HG02588 (cell line): ENCODE data around the gene CD28.
"Not testable (repeated sequence)": the region's sequence is repeated elsewhere in the genome, so short reads cannot be mapped to it uniquely, and the experiment has no call there.

ENCODE experiments used
- ATAC-seq: cut with Tn5 transposase; IDR thresholded peaks from one replicate; pipeline ENCODE4 v1.9.1; 2021; ENCODE audit warnings: mild to moderate bottlenecking, moderate library complexity; ENCODE audit not compliant: unreplicated experiment

The CD28 gene

DNA sequence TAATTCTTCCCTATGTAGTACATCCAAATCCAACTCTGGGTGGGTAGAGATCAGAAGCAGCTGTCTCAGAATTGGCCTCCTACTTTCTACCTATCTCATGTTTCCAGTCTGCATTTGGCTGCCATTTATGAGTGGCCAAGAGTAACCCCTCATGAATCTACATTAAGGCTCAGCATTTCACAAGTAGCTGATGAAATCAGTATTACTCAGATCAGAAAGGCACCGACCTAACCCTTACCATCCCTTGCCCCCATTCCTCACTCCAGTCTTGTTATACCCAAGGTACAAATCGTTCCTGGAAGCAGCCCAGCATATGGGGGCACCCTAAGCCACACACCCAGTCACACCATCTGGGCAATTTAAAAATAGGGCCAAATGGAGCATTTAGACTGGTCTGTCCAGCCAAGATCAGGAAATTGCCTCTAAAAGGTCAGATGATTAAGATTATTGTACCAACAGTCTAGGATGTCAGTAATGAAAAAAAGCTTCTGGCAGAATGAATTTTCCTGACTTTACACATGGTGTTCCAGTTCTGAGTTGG lies 37.1 kb downstream of the CD28 start:
- ATAC-seq = no peak

DNA sequence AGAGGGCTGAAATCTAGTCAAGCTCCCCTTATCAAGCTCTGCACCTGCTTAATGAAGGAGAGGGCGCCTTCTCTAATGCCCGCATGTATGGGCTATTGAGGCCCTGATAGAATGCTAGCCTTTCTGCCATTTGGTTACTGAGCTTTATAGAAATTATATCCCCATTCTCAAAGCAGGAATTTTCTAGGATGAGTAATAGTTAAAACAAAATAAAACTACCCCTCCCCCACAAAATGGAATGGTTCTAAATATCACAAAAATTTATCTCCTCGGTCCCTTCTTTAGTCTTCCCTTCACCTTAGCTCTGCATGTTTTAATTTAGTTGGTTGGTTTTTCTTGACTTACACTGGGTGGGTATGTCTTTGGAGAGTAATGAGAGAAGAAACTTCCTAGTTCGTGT lies 37.7 kb downstream of the CD28 start:
- no peak for ATAC-seq

GRCh38 chr2:203745267-203745666 lies 38.8 kb downstream of the CD28 start:
- no peak for ATAC-seq

GRCh38 chr2:203748331-203749126 lies 42.1 kb downstream of the CD28 start:
- ATAC-seq = no peak

- ATAC-seq = no peak
These were observed 44.1 kb downstream of the CD28 start for GRCh38 chr2:203750346-203751068.

DNA sequence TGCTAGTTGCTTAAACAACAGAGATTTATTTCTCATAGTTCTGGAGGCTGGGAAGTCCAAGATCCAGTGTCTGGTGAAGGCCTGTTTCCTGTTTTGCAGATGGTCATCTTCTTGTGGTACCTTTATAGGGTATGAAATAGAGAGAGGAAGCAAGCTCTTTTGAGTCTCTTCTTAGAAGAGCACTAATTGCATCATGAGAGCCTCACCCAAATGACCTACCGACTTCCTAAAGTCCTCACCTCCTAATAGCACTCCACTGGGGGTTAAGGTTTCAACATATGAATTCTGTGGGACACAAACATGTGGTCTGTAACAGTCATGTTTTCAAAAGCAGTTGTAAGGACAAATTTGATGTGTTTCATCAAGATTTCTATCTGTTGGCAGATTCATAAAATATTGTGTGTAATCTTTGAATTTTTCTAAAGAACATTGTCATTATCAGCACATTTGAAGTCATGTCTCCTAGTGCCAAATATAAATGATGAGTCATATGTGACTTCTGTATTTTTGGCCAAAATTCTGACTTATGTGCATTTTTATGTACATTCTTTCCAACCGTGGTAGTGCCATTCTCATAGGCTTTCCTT lies 45.3 kb downstream of the CD28 start:
- no peak for ATAC-seq

DNA sequence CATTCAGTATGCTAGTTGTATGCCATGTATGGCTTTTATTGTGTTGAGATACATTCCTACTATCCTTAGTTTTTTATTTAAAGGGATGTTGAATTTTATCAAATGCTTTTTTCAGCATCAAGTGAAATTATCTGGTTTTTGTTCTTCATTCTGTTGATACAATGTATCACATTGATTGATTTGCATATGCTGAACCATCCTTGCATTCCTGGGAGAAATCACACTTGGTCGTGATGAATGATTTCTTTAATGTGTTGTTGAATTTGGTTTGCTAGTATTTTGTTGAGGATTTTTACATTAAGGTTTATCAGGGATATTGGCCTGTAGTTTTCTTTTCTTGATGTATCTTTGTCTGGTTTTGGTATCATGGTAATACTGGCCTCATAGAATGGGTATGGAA lies 49.7 kb downstream of the CD28 start:
- ATAC-seq = no peak

DNA sequence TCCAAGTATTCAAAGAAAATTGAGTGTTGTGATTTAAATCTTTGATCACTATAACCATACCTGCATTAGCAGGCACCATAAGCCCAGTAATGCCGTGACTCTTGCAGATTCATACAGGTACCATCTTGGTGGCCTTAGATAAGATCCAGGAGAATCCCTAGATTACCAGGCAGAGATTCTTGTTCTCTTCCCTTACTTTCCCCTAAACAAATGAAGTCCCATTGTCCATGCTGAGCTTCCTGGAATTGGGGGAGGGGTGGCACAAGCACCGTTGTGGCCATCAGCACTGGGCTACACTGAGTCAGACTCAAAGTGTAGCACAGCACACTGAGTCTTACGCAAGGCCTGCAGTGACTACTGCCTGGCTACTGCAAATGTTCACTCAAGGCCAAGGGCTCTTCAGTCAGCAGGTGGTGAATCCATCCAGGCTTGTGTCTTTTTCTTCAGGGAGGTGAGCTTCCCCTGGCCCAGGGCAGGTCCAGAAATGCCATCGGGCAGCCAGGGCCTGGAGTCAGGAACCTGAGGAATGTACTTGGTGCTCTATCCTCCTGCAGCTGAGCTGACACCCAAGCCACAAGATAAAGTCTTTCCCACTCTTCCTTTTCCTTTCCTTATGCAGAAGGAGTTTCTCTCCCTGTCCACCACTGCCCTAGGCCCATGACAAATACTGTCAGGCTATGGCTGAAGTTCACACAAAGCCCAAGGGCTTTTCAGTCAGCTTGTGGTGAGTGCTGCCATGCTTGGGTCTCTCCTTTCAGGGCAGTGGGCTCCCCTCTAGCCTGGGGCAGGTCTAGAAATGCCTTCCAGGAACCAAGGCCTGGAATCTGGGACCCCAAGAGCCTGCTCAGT lies 52.6 kb downstream of the CD28 start:
- ATAC-seq = no peak

DNA sequence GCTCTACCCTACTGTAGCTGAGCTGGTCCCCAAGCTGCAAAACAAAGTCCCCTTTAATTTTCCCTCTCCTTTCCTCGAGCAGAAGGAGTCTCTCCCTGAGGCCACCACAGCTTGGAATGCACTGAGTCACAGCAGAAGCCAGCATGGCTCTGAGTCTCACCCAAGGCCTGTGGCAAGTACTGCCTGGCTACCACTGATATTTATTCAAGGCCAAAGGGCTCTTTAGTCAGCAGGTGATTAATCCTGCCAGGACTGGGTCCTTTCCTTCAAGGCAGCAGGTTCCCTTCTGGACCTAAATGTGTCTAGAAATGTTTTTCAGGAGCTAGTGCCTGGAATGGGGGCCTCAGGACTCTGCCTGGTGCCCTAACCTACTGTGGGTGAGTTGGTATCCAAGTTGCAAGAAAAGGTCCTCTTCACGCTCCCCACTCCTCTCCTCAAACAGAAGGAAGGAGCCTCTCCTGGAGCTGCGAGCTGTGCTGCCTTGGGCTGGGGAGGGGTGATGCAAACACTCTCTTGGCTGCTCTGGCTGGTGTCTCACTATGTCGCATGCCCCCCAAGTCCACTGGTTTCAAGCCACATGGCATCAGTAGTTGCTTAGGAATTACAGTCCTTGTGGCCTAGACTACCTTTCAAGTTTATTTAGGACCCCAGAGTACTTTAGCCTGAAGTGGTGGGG lies 53.4 kb downstream of the CD28 start:
- no peak for ATAC-seq

- ATAC-seq = no peak
These were observed 54.7 kb downstream of the CD28 start for GRCh38 chr2:203761121-203761520.

GRCh38 chr2:203763241-203763937 lies 57.0 kb downstream of the CD28 start:
- ATAC-seq = no peak

DNA sequence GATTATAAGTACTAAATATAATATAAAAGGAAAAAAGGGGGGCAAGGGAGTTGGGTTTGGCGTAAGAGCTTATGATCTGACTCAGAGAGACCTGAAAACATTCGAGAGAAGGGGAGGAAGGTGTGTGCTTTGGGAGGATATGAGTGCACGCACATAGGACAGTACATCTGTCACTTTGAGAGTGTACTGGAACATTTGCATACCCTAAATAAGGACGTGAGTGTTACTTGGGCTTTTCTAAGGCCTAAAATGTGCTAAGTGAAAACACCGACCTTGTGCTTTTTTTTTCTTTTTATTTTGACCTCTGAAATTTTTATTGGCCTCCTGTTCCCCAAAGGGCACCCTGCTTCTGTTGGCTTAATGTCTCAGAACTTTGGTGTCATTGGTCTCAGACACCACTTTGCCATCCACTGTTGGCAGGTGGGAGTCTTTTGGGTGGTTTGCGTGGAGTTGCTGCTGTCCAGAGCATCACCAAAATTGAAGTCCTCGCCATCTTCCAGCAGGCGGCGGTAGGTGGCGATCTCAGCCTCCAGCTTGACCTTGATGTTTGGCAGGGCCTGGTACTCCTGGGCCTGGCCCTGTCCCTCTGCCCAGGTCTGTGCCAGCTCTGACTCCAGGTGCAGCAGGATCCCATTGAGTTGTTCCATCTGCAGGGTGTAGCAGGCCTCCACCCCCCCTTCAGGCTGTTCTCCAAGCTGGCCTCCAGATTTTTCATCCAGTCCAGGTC lies 57.7 kb downstream of the CD28 start:
- no peak for ATAC-seq

DNA sequence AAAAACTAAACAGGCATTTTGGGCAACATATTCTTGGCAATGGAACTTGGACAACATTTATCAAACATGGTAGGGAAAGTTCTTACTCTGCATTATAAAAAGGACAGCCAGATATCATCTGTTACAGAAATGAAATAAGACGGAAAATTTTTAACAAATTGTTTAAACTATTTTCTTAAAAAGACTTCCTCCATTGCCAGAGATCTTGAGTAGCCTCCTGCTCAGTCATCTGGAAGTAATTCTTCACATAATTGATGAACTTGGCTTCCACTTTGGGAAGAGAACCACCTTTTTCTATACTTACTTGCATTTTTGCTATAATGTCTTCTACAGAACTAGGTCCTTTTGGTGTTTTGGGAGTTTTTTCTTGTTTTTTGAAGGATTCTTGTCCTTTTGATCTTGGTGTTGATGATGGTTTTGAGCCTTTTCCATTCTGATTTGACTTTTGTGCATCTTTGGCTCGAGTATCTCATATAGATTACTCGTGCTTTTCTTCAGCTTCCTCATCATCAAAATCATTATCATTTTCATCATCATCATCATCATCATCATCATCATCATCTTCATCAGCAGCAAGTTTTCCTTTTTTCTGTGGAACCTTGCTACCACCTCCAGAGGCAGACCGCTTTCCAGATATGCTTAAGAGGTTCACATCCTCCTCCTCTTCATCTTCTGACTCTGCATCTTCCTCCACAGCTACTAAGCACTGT lies 66.2 kb downstream of the CD28 start:
- no peak for ATAC-seq

DNA sequence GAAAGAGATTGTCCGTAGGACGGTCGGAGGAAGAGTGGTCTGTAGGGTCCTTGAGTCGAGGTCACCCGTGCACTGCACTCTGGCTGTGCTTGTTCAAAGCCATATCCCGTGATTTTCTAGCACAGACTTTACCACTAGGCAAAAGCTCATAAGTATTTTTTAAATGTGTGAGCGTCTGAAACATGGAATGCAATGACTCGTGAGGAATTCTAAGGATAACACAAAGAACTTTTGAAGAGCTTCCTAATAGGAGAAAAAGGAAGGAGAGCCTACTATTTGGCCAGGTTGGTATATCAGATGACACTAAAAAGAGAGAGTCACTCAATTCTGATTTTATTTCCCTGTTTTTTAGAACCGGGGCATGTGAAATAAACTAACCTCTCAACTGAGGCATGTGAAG lies 68.3 kb downstream of the CD28 start:
- ATAC-seq = no peak

DNA sequence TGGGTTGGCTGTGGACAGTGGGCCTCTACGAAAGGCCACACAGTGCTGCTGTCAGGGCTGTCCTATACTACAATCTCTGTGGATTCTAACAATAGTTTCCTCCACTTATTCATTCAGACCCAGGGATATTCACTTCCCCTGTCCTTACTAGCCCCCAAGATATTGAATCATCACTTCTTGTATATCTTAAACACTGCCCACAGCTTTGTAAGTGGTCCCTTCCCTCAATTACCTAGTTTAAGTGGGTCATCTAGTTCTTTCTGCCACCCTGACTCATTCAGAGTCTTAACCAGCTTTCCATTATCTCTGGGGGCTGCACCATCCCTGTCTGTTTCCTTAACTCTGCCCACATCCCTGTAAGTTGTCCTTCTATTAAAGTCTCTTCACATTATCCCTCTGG lies 69.2 kb downstream of the CD28 start:
- ATAC-seq = no peak

DNA sequence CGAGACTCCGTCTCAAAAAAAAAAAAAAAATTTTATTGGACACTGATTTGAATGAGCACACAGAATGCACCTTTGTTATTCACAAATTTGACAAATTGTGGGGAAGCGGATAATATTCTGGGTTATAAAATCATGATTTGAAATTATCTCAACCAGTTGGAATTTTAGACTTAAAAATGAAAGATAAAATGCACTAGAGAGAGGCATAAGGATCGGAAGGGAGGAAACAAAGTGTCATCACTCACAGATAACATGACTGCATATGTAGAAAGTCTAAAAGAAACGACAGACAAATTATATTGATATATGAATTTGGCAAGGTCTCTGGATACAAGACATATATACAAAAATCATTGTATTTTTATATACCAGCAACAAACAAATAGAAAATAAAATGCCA lies 70.6 kb downstream of the CD28 start:
- no peak for ATAC-seq

- ATAC-seq = not testable (repeated sequence)
These were observed 73.1 kb downstream of the CD28 start for GRCh38 chr2:203779477-203780073.

- no peak for ATAC-seq
These were observed 73.8 kb downstream of the CD28 start for GRCh38 chr2:203780231-203780630.
